ENCODE data around the gene FUBP1.

GRCh38 chr1:78004719-78005447 lies 26.0 kb upstream of the FUBP1 start, which contains the start of gene DNAJB4:
- TF ChIP-seq POLR2A (IDR thresholded peaks at IDR 0.05; ENCODE audit: extremely low read depth, insufficient read length) (peak; percentile 29), CTCF (IDR thresholded peaks at IDR 0.05; ENCODE audit: low read depth, low read length) (no peak)
